GM19324 (cell line): ENCODE data around the gene OAS2.

ENCODE experiments used
- ATAC-seq: cut with Tn5 transposase; IDR thresholded peaks from one replicate; pipeline ENCODE4 v1.9.1; 2021; ENCODE audit warnings: mild to moderate bottlenecking, moderate library complexity; ENCODE audit not compliant: unreplicated experiment, low FRiP score

OAS2 gene

DNA sequence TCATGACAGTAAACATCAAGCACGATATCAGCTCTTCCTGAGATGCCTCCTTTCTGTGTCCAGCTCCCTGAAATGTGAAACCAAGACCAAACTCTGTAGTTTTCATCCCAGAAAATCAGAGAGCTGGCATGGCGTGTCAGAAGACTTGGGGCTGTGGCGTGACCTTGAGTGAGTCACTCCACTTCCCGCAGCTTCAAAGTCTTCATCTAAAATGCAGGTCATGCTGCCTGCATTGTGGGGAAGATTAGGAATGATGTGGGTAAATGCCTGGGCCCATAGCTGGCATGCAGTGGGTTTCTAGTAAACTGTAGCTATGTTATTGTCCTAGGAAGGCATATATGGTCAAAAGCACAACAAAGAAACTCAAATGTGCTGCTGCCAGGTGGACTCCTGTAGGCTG is 28.8 kb downstream of the OAS2 start:
- ATAC-seq, result no peak

DNA sequence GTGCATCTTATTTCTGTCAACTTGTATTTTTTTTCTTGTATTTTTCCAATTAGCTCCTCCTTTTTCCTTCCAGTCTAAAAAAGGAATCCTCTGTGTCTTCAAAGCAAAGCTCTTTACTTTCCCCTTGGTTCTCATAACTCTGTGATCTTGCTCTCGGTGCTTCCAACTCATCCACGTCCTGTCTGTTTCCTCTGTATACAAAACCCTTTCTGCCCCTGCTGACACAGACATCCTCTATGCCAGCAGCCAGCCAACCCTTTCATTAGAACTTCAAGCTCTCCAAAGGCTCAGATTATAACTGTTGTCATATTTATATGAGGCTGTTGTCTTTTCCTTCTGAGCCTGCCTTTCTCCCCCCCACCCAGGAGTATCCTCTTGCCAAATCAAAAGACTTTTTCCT is 32.4 kb downstream of the OAS2 start:
- ATAC-seq, result no peak

DNA sequence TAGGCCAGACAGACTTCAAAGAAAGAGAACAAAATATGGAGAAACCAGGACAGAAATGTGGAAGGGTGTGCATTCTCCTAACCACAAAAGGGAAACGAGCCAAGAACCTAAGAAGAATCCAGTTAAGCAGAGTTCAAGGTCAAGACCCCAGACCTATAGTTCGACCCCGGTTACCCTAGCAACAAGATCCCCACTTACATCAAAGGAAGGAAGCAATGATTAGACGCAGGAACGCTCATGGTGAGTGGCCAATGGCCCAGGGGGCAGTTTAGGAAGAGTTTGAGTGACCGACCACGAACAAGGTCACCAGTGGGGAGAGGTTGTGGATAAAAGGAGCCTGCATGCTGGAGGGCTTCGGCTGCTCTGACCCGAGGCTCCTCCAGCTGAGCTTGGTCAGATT is 36.2 kb downstream of the OAS2 start:
- no peak for ATAC-seq

DNA sequence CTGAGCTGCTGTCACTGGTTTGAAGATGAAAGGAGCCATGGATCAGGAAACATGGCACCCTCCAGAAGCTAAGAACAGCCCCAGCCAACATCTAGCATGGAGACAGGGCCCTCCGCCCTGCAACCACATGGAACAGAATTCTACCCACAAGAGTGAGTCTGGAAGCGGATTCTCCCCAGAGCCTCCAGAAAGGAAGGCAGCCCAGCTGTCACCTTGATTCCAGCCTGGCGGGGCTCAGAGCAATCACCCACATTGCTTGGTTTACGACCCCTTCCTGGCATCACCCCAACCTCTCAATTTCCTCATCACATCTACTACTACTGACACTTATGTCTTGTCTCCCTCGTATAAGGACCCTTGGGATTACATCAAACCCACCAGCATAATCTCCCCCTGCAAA is 38.5 kb downstream of the OAS2 start:
- no peak for ATAC-seq

DNA sequence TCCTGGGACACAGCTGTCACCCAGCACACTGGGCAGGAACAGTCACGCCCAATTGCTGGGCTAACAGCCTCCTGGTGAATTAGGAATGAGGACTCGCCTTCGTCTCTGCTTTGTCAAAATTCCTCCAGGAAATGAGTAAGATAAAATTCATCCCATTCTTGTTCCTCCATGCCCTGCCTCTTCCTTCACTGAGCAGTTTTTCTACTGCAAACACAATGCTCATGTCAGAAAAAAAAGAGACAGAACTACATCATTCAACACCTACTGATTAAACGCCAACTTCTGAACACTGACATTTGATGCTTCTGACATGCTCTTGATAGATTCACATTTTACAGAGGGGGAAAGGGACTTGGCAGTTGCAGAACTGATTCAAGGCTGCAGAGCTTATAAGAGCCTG is 40.7 kb downstream of the OAS2 start:
- ATAC-seq, result no peak

DNA sequence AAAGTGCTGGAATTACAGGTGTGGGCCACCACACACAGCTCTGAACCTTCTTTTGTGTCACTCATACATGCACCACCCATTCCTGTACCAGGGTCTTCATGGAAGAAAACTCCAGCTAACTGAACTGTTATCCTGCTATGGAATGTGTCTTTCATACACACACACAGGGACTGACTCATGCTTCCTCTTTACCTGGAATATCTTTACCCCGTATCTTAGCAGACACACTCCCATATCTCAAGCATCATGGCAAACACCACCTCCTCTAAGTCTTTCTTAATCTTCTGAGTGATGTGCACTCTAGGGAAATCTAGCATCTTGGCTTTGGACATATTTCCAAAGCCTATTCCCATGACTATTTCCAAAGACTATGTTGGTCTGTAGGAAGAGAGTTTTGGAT is 43.2 kb downstream of the OAS2 start:
- ATAC-seq, result no peak

DNA sequence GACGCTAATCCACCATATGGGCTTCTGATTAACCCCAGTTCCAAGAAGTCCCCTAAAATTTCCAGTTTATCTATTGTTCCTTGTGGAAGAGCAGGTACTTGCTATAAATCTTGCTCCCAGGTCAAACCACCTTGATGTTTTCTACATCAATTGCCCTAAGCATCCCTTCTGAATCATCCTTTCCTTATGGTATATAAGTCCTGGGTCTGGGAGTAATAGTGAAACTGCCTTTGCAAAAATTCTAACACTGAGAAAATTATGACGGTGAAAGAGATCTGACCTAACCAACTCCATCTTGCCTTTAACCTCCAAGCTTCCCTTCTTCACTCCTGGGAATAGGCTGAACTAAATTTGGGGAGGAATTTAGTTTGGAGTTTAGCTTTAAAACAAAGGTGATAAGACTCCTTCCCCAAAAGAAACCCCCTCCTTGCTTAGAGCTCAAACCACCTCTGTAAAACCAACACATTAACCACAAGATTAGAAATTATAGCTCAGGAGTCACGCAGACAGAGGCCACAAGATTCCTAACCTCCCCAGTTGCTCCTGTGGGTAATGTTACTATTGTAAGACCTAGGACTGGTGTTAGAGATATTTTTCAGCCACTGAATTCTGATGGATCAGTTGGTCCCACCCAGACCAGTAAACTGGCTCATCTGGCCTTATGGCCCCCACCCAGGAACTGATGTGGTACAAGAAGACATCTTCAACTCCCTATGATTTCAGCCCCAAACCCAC is 44.4 kb downstream of the OAS2 start:
- ATAC-seq, result no peak

DNA sequence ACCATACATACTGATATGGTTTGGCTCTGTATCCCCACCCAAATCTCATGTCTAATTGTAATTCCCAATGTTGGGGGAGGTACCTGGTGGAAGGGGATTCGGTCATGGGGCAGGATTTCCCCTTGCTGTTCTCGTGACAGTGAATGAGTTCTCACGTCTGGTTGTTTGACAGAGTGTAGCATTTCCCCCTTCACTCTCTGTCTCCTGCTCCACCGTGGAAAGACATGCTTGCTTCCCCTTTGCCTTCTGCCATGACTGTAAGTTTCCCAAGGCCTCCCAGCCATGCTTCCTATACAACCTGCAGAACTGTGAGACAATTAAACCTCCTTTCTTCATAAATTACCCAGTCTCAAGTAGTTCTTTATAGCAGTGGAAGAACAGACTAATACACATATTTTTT is 49.4 kb downstream of the OAS2 start:
- ATAC-seq, result no peak

DNA sequence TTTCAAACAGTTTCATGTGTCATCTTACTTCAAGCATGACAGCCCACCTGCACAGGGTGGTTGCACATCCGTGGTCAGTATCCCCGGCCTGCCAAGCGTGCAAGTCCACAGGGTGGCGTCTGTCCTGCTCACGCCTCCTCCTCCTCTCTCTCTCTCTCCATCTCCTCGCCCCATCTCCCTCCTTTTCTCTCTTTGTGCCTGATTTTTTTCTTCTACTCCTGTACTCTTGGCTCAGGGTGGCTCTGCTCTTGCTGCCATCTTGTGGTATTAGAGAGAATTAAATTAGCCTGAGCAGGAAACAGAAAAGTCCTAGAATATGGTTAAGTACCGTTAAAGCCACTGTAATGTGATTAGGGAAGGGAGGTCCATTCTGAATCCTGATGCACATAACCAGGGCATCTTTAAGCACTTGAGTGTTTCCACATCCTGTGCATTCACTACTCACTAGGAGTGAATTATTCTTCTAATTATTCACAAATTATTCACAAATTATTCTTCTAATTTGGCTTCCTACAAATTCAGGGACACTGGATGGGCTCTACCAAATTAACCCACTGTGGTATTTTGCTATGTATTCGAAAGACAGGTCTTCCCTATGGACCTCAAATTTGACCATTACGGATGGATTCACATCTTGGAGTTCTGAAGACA is 52.7 kb downstream of the OAS2 start:
- no peak for ATAC-seq

DNA sequence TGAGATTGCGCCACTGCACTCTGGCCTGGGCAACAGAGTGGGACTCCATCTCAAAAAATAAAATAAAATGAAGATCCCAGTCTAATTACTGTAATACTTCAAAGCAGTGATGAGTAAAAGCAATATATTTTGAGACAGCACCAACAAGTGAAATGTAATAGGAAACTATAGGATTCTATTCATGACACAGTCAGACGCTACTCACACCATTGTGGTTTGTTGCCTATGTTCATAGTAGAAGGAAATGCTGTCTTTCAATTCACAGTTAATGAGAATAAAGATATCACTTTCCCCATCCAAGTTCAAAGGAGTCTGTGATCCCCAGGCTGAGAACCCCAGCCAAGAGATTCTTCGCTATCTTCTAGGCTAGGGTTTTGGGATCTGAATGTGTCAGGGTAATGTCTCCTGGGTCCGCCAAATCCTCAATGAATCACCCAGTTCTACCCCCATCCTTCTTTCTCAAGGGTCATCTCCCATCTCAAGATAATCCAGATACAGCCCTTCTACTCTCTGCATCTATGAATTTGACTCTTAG is 61.7 kb downstream of the OAS2 start:
- no peak for ATAC-seq

DNA sequence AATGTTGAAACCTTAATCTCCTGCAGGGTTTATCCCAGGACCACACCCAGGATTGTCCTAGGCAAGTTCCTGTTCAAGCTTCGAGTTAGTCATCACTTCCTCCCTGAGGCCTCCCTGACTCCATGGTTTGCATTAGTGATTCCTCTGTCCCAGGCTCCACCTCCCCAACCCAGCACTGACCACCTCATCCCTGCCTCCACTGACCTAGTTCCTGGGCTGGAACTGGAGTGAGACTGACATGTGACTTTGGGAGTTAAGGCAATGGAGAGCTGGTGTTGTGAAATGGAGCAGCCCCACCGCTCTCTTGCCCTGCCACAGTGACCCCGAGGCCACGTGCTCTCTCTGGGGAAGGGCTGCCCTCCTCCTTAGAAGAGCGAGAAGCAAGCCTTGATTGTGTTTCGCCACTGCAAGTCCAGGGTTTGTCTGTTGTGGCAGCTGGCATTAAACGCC is 62.4 kb downstream of the OAS2 start:
- no peak for ATAC-seq

DNA sequence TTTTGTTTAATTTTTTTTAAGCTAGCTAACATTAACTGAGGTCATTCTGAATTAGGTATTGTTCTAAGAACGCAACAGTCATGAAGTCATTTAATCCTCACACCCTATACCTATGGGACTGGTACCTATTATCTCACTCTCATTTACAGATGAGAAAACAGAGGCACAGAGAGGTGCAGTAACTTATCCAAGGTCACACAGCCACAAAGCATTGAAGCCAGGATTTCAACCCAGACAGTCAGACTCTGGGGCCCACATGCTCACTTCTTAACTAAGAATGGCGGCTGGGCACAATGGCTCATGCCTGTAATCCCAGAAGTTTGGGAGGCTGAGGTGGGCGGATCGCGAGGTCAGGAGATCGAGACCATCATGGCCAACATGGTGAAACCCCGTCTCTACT is 63.2 kb downstream of the OAS2 start:
- no peak for ATAC-seq

DNA sequence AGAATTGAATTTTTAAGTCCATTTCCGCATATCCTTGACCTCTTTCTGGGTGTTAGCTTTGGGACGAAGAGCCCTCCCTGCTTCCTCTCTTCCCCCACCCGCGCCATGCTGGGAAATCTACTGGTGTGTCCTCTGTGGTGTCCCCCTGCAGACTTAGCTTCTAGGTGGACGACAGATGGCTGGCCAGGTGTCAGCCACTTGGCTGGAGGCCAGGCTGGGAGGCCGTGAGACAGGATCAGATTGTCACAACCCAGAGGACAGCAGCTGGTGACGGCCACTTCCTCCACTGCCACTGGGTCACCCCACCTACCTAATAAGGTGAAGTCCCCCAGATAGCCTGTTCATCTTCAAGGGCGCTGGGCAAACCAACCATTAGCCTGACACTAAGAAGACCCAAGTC is 64.9 kb downstream of the OAS2 start:
- no peak for ATAC-seq

DNA sequence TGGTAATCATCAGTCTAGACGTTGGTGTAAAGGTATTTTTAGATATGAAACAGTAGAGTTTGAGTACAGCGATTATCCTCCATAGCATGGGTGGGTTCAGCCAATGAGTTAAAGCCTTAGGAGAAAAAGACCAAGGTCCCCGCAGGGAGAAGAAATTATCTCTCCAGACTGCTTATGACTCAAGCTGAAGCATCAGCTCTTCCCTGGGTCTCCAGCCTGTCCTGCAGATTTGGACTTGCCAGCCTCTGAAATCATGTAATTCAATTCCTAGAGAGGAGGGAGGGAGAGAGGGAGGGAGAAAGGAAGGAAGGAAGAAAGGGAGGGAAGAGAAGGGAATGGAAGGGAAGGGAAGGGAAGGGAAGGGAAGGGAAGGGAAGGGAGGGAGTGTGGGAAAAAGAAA is 66.2 kb downstream of the OAS2 start:
- no peak for ATAC-seq

DNA sequence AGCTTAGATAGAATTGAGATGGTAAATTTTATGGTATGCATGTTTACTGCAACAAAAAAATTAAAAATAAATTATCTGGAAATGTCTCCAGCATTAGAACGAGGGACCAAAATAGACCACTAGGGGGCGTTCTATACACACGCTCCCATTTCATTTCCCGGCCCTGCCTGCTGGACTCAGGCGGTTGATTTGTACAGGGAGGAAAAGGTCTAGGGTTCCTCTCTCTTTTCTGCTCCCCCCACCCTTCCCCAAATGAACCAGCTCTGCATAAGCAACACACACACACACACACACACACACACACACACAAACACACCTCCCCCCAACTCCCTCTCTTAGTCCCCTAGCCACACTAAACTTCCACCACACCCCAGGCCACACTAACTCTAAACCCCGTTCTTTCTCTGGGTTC is 70.4 kb downstream of the OAS2 start:
- no peak for ATAC-seq

DNA sequence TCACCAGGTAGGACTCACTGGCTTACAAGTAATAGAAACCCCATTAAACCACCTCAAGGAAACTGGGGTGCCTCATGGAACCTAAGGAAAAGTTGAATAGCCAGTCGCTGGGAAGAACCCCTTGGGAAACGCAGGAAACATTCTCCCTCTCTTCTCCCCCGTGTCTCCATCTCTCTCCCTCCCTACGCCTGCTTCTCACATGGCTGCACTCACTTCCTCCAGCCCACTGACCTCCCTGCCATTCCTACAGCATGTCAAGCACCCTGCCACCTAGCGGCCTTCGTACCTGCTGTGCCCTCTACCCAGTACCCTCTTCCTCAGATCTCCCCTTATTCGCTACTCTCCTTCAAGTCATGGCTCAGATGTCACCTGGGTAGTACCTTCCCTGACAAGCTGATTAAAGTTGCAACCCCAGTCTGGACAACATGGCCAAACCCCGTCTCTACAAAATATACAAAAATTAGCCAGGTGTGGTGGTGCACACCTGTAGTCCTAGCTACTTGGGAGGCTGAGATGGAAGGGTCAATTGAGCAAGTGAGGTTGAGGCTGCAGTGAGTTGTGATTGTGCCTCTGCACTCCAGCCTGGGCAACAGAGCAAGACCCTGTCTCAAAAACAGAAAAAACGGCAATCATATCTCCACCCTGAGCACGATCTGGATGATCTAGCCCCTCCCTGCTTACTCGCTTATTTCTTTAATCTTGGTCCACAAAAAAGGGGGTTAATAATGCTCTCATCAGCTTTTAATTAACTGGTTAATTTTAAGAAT is 71.8 kb downstream of the OAS2 start:
- no peak for ATAC-seq

DNA sequence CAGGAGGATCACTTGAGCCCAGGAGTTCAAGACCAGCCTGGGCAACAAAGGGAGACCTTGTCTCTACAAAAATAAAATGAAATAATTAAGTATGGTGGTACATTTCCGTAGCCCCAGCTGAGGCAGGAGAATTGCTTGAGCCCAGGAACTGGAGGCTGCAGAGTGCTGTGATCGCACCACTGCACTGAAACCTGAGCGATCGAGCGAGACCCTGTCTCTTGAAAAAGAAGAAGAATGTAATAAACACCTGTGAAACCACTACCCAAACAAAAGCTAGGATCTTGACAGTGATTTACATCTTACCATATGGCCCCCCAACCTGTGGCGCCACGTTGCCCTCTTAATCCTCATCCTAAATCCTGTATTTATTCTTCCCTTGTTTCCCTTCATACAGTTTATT is 72.5 kb downstream of the OAS2 start:
- ATAC-seq, result no peak

DNA sequence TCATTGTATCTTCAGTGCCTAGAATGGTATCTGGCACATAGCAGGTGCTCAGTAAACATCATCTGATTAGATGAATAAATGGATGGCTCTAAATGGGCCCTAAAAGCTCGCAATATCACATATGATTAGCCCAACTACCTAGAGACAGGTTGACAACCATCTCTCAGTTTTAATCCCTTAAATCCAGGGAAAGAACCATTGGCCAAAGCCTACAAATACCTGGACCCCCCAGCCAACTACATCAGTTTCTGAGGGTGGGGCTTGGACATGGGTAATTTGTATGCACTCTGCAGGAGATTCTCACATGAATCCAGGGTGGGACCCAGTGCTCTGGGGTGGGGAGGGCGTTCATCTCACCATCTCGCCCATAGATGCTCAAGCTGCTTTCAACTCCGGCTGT is 73.4 kb downstream of the OAS2 start:
- ATAC-seq, result no peak

DNA sequence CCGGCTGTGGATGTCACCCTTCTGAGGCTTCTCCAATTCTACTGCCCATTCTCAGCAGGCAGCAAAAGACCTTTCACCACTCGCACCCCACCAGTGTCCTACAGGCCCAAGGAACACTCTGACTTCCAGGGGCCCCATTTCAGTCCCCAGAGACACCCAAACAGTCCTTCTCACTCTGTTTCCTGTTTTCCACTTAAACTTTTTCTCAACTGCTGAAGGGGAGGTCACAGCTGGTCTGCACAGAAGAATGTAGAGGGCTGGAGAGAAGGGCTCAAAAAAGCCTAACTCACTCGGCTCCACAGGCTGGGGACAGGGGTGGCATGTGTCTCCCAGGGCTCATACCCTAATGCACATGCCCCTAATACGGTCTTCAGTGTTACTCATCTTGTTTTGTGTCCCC is 74.0 kb downstream of the OAS2 start:
- ATAC-seq, result no peak

DNA sequence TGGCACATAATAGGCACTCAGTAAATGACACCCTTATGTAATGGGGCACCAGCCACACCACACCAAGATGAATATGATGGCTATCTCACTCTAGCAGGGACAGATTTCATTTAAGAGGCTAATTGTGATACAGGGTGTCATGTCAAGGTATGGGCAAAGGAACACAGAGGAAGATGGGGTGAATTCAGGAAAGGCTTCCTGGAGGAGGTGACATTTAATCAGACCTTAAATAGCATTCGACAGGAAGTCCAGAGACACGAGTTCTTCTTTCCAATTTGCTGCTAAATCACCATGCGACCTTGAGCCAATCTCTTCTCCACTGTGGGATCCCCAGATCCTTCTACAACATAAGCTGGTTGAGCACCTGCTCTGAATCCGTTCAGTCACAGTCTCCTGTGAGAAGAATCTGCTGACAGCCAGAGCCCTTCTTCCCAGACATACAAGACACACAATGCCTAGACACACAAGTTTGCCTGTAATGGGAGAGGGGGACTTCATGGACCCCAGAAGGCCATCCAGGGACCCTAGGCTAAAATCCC is 76.7 kb downstream of the OAS2 start:
- no peak for ATAC-seq
